Esophagus squamous epithelium (tissue), 5 donors: Measurements from ENCODE around the gene MAGEB4. TPM values are rescaled to one million over a fixed set of nuclear protein-coding genes. Genes with fewer than 3 reads are reported as not detected.

Source experiments
- DNase-seq: peaks from one replicate; lab custom pipeline; 2025; lab: John Stamatoyannopoulos, UW
- H3K27ac ChIP-seq, 4 donors: fragments of 200-600 bp; sonication (generic); one replicate each; pipeline ENCODE4 v1.5.1; 2016 to 2019; ENCODE audit warnings: mild to moderate bottlenecking in 1 of 4
- H3K27me3 ChIP-seq, 4 donors: fragments of 200-600 bp; sonication (generic); 1 replicate in 3 of 4; 2 replicates in 1 of 4; pipeline versions ENCODE4 v1.5.1 to v1.6.0; 2017 to 2021; ENCODE audit warnings: antibody characterized with exemption in 1 of 4
- H3K36me3 ChIP-seq, 3 donors: fragments of 200-600 bp; sonication (generic); one replicate each; pipeline ENCODE4 v1.5.1; 2016 to 2019
- H3K4me1 ChIP-seq, 3 donors: fragments of 200-600 bp; sonication (generic); one replicate each; pipeline ENCODE4 v1.5.1; 2017 to 2019
- H3K4me3 ChIP-seq, 4 donors: fragments of 200-600 bp; sonication (generic); 1 replicate in 3 of 4; 2 replicates in 1 of 4; pipeline ENCODE4 v1.5.1; 2016 to 2019; ENCODE audit warnings: mild to moderate bottlenecking in 2 of 4, moderate library complexity in 1 of 4
- H3K9me3 ChIP-seq, 3 donors: fragments of 200-600 bp; sonication (generic); one replicate each; pipeline ENCODE4 v1.5.1; 2016 to 2019
- CTCF ChIP-seq, 6 experiments: fragments of 450-650 bp in 4 of 6; fragments of 200-600 bp in 2 of 6; sonication (generic) in 2 of 6; IDR thresholded peaks; one replicate each; pipeline ENCODE4 v1.5.1; 2016 to 2019; ENCODE audit warnings: antibody characterized with exemption in 6 of 6, mild to moderate bottlenecking in 4 of 6, moderate library complexity in 4 of 6
- POLR2A ChIP-seq, 4 donors: fragments of 450-650 bp; IDR thresholded peaks; one replicate each; pipeline ENCODE4 v1.6.1; 2017; ENCODE audit warnings: antibody characterized with exemption in 4 of 4, mild to moderate bottlenecking in 4 of 4, moderate library complexity in 3 of 4
- WGBS, 2 donors: methylation state at CpG; one replicate each; pipeline ENCODE4 v1.1.5; 2018; 5-methylcytosine and 5-hydroxymethylcytosine counted together
- intact Hi-C: fragments of 100-400 bp; cut with DNase I; formaldehyde crosslinking; loops from one replicate; pipeline ENCODE4 v1.15.0; 2022
- total RNA-seq, 4 donors: library from RNA; depleted of rRNA; stranded (reverse); fragments of >200 nt; gene quantifications; one replicate each; pipeline ENCODE4 v1.1.0, GENCODE V29; 2016
- donor health status: DM: yes; HTN: yes; CAD: no.

The MAGEB4 gene
- total RNA-seq, 4 donors from 2014 or later, result not detected

GRCh38 chrX:30217465-30217864, 24.3 kb upstream of the MAGEB4 start:
- Histone ChIP-seq H3K4me1 (no peaks in the 10 kb centered on the region), H3K9me3 (no peaks in the 10 kb centered on the region), H3K27me3 (no peaks in the 10 kb centered on the region), H3K27ac (no peak overlapping the region), H3K4me3 (no peak overlapping the region), H3K36me3 (no peaks in the 10 kb centered on the region)
- DNase-seq, result no peak
- WGBS, 2 donors, result 36% methylated on average over 1 of the region's 1 CpG; no CpG with 5 or more reads in 1 of the 2 donors
- TF ChIP-seq CTCF (IDR thresholded peaks at IDR 0.05) (no peak), POLR2A (IDR thresholded peaks at IDR 0.05) (no peak)
- intact Hi-C loops, result no loop called here

- no peak for TF ChIP-seq CTCF (IDR thresholded peaks at IDR 0.05)
- TF ChIP-seq POLR2A (IDR thresholded peaks at IDR 0.05), result no peak
- WGBS, 2 donors, result 71% methylated on average over 4 of the region's 4 CpGs; no CpG with 5 or more reads in 1 of the 2 donors
- Histone ChIP-seq H3K27ac (no peak overlapping the region), H3K4me3 (no peak overlapping the region), H3K4me1 (no peaks in the 10 kb centered on the region), H3K9me3 (no peaks in the 10 kb centered on the region), H3K36me3 (no peaks in the 10 kb centered on the region), H3K27me3 (no peaks in the 10 kb centered on the region)
- intact Hi-C loops, result no loop called here
- no peak for DNase-seq
Measured at GRCh38 chrX:30219372-30219771, 22.4 kb upstream of the MAGEB4 start.

GRCh38 chrX:30220661-30221060, 21.1 kb upstream of the MAGEB4 start:
- Histone ChIP-seq H3K4me3 (no peak overlapping the region), H3K27ac (no peak overlapping the region), H3K36me3 (no peaks in the 10 kb centered on the region), H3K27me3 (no peaks in the 10 kb centered on the region), H3K4me1 (no peaks in the 10 kb centered on the region), H3K9me3 (no peaks in the 10 kb centered on the region)
- intact Hi-C loops, result no loop called here
- DNase-seq, result no peak
- TF ChIP-seq CTCF (IDR thresholded peaks at IDR 0.05), result no peak
- TF ChIP-seq POLR2A (IDR thresholded peaks at IDR 0.05), result no peak
- WGBS, 2 donors, result 82 to 84% methylated on average over 3 to 5 of the region's 5 CpGs

- Histone ChIP-seq H3K36me3 (no peaks in the 10 kb centered on the region), H3K4me1 (no peaks in the 10 kb centered on the region), H3K4me3 (no peak overlapping the region), H3K27ac (no peak overlapping the region), H3K9me3 (no peaks in the 10 kb centered on the region), H3K27me3 (no peaks in the 10 kb centered on the region)
- WGBS, 2 donors, result 50 to 58% methylated on average over 2 of the region's 2 CpGs
- intact Hi-C loops, result no loop called here
- no peak for DNase-seq
- TF ChIP-seq CTCF (IDR thresholded peaks at IDR 0.05), result no peak
- no peak for TF ChIP-seq POLR2A (IDR thresholded peaks at IDR 0.05)
Measured at GRCh38 chrX:30224536-30224935, 17.3 kb upstream of the MAGEB4 start.

- TF ChIP-seq CTCF (IDR thresholded peaks at IDR 0.05), result no peak
- Histone ChIP-seq H3K27me3 (no peaks in the 10 kb centered on the region), H3K4me3 (no peak overlapping the region), H3K36me3 (no peaks in the 10 kb centered on the region), H3K9me3 (no peaks in the 10 kb centered on the region), H3K27ac (no peak overlapping the region), H3K4me1 (no peaks in the 10 kb centered on the region)
- WGBS, 2 donors, result 40 to 43% methylated on average over 1 of the region's 1 CpG
- no peak for DNase-seq
- intact Hi-C loops, result no loop called here
Measured at GRCh38 chrX:30228526-30228925, 13.3 kb upstream of the MAGEB4 start.
